ENCODE measurements around the gene ENDOV.

ENDOV gene

DNA sequence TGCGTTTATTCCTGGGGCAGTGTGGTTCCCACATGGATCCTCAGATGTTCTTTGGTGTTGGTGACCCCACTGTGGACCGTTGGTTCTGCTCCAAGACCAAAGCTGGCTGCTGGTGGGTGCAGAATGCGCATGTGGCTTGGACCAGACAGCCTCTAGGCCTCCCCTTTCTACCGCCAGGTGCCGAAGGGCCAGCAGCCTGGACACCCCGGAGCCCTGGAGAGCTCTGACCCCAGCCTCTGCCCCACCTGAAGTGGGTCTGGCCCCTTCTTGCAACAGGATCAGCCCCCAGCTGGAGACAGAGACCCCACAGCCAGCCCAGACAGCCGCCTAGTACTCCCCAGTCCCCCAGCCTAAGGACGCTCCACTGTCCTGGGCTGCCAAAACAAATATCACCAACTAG, 43.0 kb downstream of the ENDOV start:
- no peak for DNase-seq (ENCODE audit: low read depth)
- no peak overlapping the region for H3K4me3 ChIP-seq (ENCODE audit: low read length)

GRCh38 chr17:80459234-80459633, 44.3 kb downstream of the ENDOV start:
- no peak for DNase-seq (ENCODE audit: low read depth)
- no peak overlapping the region for H3K4me3 ChIP-seq (ENCODE audit: low read length)
- TF ChIP-seq CTCF (IDR thresholded peaks at IDR 0.05; ENCODE audit: insufficient read depth, low read depth, low read length, missing control alignments): no peak

More for the DNA sequence above, 43.0 kb downstream of the ENDOV start:
- no peak for TF ChIP-seq CTCF (IDR thresholded peaks at IDR 0.05; ENCODE audit: insufficient read depth, low read depth, low read length, missing control alignments)

DNA sequence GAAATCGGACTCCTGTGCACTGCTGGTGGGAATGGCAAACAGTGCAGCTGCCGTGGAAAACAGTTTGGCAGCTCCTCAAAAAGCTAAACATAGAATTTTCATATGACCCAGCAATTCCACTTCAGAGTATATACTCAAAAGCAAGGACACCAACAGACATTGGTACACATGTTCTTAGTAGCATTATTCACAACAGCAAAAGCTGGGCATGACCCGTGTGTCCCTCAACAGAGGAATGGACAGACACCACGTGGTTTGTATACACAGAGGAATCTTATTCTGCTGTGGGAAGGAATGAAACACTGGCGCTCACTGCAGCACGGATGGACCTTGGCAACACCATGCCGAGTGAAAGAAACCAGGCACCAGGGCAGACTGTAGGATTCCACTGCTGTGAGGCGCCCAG, 45.5 kb downstream of the ENDOV start:
- DNase-seq (ENCODE audit: low read depth): no peak
- no peak overlapping the region for H3K4me3 ChIP-seq (ENCODE audit: low read length)
- TF ChIP-seq CTCF (IDR thresholded peaks at IDR 0.05; ENCODE audit: insufficient read depth, low read depth, low read length, missing control alignments): no peak

GRCh38 chr17:80461528-80462160, 46.7 kb downstream of the ENDOV start:
- no peak for TF ChIP-seq CTCF (IDR thresholded peaks at IDR 0.05; ENCODE audit: insufficient read depth, low read depth, low read length, missing control alignments)
- no peak for DNase-seq (ENCODE audit: low read depth)
- no peak overlapping the region for H3K4me3 ChIP-seq (ENCODE audit: low read length)

- no peak for DNase-seq (ENCODE audit: low read depth)
- no peak for TF ChIP-seq CTCF (IDR thresholded peaks at IDR 0.05; ENCODE audit: insufficient read depth, low read depth, low read length, missing control alignments)
- H3K4me3 ChIP-seq (ENCODE audit: low read length): no peak overlapping the region
Measured at GRCh38 chr17:80463784-80464400, 48.9 kb downstream of the ENDOV start.

DNA sequence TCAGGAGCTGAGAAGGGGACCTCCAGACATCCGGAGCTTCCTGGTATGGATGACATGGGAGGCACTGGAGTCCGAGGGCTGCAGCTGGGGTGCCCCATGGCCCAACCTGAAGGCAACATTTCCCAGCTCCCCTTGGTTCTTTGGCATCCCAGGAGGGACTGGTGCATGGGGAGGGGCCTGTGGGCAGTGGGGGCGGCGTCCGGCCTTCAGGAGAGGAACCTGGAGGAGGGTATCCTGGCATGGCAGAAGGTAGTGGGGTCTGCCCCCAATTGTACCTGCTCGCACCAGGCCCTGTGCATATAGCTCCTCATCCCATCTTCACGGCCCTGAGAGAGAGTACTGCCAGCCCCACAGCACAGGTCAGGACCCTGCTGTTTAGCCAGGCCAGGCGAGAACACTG, 49.5 kb downstream of the ENDOV start:
- DNase-seq (ENCODE audit: low read depth): no peak
- no peak overlapping the region for H3K4me3 ChIP-seq (ENCODE audit: low read length)
- no peak for TF ChIP-seq CTCF (IDR thresholded peaks at IDR 0.05; ENCODE audit: insufficient read depth, low read depth, low read length, missing control alignments)
